Skin epidermis (tissue), 12 donors: Measurements from ENCODE around the gene ZFR.
"Not testable (repeated sequence)": the region's sequence is repeated elsewhere in the genome, so short reads cannot be mapped to it uniquely, and the experiment has no call there.

Experiments used
- H3K27ac ChIP-seq, 21 experiments: fragments of 200-600 bp; sonication (generic) in 11 of 21; one replicate each; pipeline ENCODE4 v1.5.0; 2020; ENCODE audit warnings: mild to moderate bottlenecking in 3 of 21, inconsistent platforms in 2 of 21, moderate library complexity in 2 of 21
- H3K4me3 ChIP-seq, 7 experiments: fragments of 200-600 bp; sonication (generic) in 2 of 7; one replicate each; pipeline ENCODE4 v1.5.0; 2020; ENCODE audit warnings: inconsistent platforms in 2 of 7, mild to moderate bottlenecking in 2 of 7, moderate library complexity in 1 of 7

The ZFR gene

GRCh38 chr5:32369542-32370155 lies 74.9 kb downstream of the ZFR start:
- Histone ChIP-seq H3K27ac (no peak overlapping the region), H3K4me3 (no peak overlapping the region)

DNA sequence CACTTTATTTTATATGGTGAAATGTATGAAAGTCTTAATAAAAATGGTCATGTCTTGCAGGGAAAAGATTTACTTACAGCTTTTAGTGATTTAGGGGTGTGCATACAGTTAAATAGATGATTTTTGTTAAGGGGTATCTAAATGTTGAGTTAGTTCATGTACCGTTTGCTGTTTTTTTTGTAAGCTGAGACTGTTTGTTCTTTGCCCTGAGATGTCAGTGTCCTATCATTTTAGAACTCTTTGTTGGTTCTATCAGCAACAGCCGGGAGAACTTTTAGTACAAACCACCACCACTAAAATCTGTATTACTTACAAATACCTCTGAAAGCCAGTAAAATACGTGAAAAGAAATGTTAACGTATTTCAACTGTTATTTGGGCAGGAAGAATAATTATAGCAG lies 75.5 kb downstream of the ZFR start:
- no peak overlapping the region for H3K4me3 ChIP-seq
- no peak overlapping the region for H3K27ac ChIP-seq

DNA sequence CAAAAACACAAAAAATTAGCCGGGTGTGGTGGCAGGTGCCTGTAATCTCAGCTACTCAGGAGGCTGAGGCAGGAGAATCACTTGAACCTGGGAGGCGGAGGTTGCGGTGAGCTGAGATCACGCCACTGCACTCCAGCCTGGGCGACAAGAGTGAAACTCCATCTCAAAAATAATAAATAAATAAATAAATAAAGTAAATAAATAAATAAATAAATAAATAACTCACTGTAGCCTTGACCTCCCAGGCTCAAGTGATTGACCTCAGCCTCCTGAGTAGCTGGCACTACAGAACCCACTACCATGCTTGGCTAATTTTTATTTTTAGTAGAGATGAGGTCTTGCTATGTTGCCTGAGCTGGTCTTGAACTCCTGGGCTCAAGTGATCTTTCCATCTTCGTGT lies 77.3 kb downstream of the ZFR start:
- H3K27ac ChIP-seq, H3K4me3 ChIP-seq: not testable (repeated sequence)

- Histone ChIP-seq H3K4me3 (no peak overlapping the region), H3K27ac (no peak overlapping the region)
Observed at GRCh38 chr5:32365623-32366022, 78.9 kb downstream of the ZFR start.

DNA sequence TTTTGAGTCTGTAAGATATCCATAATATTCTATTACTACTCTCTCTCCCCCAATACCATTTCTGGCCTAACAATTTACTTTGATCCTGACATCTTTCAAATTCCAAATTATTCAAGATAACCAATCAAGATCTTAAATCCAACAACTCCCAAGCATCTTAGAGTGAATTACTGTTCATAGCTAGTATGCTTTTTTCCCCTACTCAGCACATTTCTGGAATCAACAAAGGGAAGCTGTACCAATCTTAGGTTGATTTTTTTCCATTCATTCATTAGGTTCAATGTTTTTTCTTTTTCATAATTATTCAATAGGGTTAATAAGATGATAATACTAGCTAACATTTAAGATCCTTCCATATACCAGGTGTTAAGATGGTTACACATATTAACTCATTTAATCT lies 81.5 kb downstream of the ZFR start:
- Histone ChIP-seq H3K4me3 (no peak overlapping the region), H3K27ac (no peak overlapping the region)

GRCh38 chr5:32362527-32362926 lies 82.0 kb downstream of the ZFR start:
- no peak overlapping the region for H3K4me3 ChIP-seq
- no peak overlapping the region for H3K27ac ChIP-seq

- Histone ChIP-seq H3K27ac (no peak overlapping the region), H3K4me3 (no peak overlapping the region)
Observed at GRCh38 chr5:32360906-32361305, 83.6 kb downstream of the ZFR start.

DNA sequence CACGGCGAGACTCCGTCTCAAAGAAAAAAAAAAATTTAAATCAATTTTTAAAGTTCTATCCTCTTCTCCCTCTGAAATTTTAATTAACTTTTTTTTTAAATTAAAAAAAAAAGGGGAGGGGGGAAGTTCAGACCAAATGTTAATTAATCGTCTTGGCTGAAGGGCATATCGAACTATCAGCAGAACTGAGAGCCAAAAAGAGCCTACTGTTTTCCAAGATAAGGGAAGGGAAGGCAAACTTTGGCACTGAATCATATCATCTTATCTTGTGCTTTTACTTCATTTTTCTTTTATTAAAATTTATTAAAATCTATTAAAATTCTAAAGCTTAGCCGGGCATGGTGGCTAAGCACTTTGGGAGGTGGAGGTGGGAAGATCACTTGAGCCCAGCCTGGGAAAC lies 85.9 kb downstream of the ZFR start:
- Histone ChIP-seq H3K27ac (no peak overlapping the region), H3K4me3 (no peak overlapping the region)

GRCh38 chr5:32357658-32358057 lies 86.9 kb downstream of the ZFR start:
- no peak overlapping the region for H3K27ac ChIP-seq
- H3K4me3 ChIP-seq, result no peak overlapping the region

DNA sequence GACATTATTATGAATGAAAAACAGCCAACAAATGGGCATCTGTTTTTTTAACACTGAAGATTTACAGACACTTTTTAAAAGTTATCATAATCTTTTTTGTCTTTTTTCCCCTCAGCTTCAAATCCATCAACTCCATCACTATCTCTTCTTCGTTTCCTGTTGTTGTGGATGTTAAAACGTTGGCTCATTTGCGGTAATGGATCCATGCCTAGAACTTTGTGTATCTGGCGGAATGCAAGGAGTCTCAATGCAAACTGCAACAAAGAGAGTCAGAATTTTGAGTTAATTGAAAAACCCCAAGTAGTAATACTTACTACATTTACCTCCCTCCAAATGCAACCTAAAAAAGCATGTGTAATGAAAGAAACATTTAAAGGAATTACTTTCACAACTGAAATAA lies 88.9 kb downstream of the ZFR start:
- no peak overlapping the region for H3K4me3 ChIP-seq
- no peak overlapping the region for H3K27ac ChIP-seq

- Histone ChIP-seq H3K4me3 (no peak overlapping the region), H3K27ac (no peak overlapping the region)
Observed at GRCh38 chr5:32353420-32353819, 91.1 kb downstream of the ZFR start.

GRCh38 chr5:32352685-32353084 lies 91.9 kb downstream of the ZFR start:
- Histone ChIP-seq H3K27ac (no peak overlapping the region), H3K4me3 (no peak overlapping the region)

DNA sequence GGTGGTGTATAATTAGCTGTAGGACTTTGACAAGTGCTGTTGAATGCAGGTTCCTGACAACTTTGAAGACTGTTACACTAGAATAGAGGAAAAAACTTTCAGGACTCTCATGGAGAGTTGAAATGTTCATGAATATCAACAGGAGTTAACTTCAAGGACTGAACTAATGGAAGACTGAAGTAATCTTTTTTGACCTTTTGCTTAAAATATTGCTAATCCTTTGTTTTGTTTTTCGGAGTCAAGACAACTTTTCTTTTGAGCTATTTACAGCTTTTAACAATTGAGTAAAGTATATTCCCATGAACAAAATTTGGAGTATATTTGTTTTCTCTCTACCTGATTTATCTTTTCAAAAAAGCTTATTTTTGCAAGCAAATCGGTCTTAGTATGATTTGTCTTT lies 97.7 kb downstream of the ZFR start:
- Histone ChIP-seq H3K27ac (no peak overlapping the region), H3K4me3 (no peak overlapping the region)

DNA sequence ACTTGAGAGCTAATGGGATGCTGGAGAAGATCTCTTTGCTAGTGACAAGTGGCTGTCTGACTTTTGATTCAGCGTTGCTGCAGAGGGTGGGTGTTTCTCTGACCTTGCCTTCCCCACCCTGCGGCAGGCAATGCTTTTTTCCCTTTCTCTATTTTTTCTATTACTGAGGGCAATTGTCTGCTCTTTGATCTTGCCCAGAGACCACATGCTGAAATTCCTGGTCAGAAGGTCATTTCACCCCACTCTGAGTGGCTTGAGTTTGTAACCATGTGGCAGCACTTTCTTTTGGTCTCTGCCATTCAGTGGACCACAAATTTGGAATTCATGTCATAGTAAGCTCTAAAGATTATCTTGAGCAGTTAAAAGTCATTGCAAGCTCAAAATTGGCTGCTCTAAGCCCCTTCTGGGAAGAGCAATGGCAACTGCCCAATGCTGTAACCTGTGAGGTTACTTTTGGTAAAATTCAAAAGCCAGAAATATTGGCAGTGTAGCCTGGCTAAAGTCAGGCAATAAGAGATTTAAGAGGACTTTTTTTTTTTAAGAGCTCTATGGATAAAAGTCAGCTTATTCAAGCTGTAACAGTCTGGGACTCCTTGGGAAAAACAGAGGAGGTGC lies 101.4 kb downstream of the ZFR start:
- H3K4me3 ChIP-seq, result no peak overlapping the region

GRCh38 chr5:32342656-32343055 lies 101.9 kb downstream of the ZFR start:
- Histone ChIP-seq H3K4me3 (no peak overlapping the region), H3K27ac (no peak overlapping the region)

More for the DNA sequence above, 101.4 kb downstream of the ZFR start:
- no peak overlapping the region for H3K27ac ChIP-seq

- no peak overlapping the region for H3K4me3 ChIP-seq
- H3K27ac ChIP-seq, result no peak overlapping the region
Observed at GRCh38 chr5:32339878-32340277, 104.7 kb downstream of the ZFR start.

DNA sequence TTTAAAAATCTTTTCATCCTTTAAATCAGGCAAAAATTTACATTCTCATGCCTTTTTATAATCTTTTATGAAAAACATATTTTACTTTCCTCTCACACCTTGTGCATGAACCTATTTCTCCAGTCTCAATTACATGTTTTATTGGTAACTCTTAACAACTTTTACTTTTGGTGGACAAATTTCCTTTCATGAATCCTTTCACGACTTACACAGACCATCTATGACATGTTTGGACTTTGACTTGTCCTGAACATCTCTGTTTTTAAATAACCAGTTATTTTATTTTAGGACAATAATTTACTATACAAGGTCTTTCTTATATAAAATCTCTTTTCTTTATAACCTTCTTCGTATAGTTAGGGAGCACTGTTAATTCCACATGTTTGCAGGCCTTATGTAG lies 105.3 kb downstream of the ZFR start:
- H3K4me3 ChIP-seq, result no peak overlapping the region
- no peak overlapping the region for H3K27ac ChIP-seq

DNA sequence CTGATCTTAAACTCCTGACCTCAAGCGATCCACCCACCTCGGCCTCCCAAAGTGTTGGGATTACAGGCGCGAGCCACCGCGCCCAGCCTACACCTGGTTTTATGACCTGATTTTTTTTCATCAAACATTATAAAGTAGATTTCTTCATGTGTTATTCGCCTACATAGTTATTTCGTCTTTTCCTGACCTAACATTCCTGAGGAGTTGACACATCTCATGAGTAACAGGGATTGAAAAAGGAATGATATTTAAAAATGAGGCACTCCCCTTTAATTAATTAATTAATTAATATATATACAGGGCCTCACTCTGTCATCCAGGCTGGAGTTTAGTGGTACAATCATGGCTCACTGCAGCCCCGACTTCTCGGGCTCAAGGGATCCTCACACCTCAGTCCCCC lies 111.6 kb downstream of the ZFR start:
- Histone ChIP-seq H3K27ac (peak overlapping the region in 1 of 21 experiments; percentile 73), H3K4me3 (no peak overlapping the region)

- peak overlapping the region in 12 of 21 experiments; percentile 2 to 79 (median 69) for H3K27ac ChIP-seq
- no peak overlapping the region for H3K4me3 ChIP-seq
Observed at GRCh38 chr5:32332361-32332760, 112.2 kb downstream of the ZFR start.

GRCh38 chr5:32331935-32332274 lies 112.6 kb downstream of the ZFR start:
- no peak overlapping the region for H3K4me3 ChIP-seq
- peak overlapping the region in 14 of 21 experiments; percentile 2 to 79 (median 69) for H3K27ac ChIP-seq

GRCh38 chr5:32331217-32331934 lies 113.2 kb downstream of the ZFR start:
- Histone ChIP-seq H3K27ac (peak overlapping the region in 16 of 21 experiments; percentile 2 to 79 (median 69)), H3K4me3 (no peak overlapping the region)
